Heart right ventricle (tissue), 16 donors: Measurements from ENCODE around the gene TBC1D4. TPM values are rescaled to one million over a fixed set of nuclear protein-coding genes. Genes with fewer than 3 reads are reported as not detected.

ENCODE experiments used
- ATAC-seq, 8 donors: fragments of 200-7000 bp; cut with Tn5 transposase; one replicate each; pipeline ENCODE4 v1.9.1; 2020; ENCODE audit warnings: mild to moderate bottlenecking in 8 of 8, moderate library complexity in 8 of 8, moderate number of reproducible peaks in 1 of 8
- DNase-seq, 2 donors: peaks; one replicate each; pipeline ENCODE4 v3.0.0-alpha.2; 2020
- H3K27ac ChIP-seq, 10 donors: fragments of 200-600 bp; sonication (generic) in 2 of 10; one replicate each; pipeline versions ENCODE4 v1.5.0 to v1.8.0; 2020 to 2022; ENCODE audit warnings: mild to moderate bottlenecking in 3 of 10
- H3K27me3 ChIP-seq, 7 donors: fragments of 200-600 bp; one replicate each; pipeline ENCODE4 v1.8.0; 2021 to 2022; ENCODE audit warnings: mild to moderate bottlenecking in 2 of 7
- H3K36me3 ChIP-seq, 9 donors: fragments of 200-600 bp; sonication (generic) in 1 of 9; one replicate each; pipeline versions ENCODE4 v1.5.0 to v1.8.0; 2020 to 2022; ENCODE audit warnings: mild to moderate bottlenecking in 2 of 9
- H3K4me1 ChIP-seq, 9 donors: fragments of 200-600 bp; sonication (generic) in 1 of 9; one replicate each; pipeline versions ENCODE4 v1.5.0 to v1.8.0; 2020 to 2022; ENCODE audit warnings: mild to moderate bottlenecking in 4 of 9
- H3K4me3 ChIP-seq, 10 donors: fragments of 200-600 bp; sonication (generic) in 2 of 10; one replicate each; pipeline versions ENCODE4 v1.5.0 to v1.8.0; 2020 to 2022; ENCODE audit warnings: mild to moderate bottlenecking in 7 of 10, moderate library complexity in 2 of 10
- H3K9me3 ChIP-seq, 11 donors: fragments of 200-600 bp in 10 of 11; sonication (generic) in 2 of 11; one replicate each; pipeline versions ENCODE4 v1.5.0 to v1.8.0; 2013 to 2022; ENCODE audit warnings: mild to moderate bottlenecking in 2 of 11, control low read depth in 1 of 11, moderate library complexity in 1 of 11
- CTCF ChIP-seq, 9 donors: fragments of 200-600 bp; sonication (generic) in 2 of 9; IDR thresholded peaks; one replicate each; pipeline versions ENCODE4 v1.5.0 to v1.8.0; 2021 to 2022; ENCODE audit warnings: antibody characterized with exemption in 9 of 9, mild to moderate bottlenecking in 5 of 9, moderate library complexity in 1 of 9
- WGBS, 2 donors: extraction: QIAGEN DNeasy Blood & Tissue Kit; methylation state at CpG; one replicate each; pipeline ENCODE4 v1.1.7; 2013; ENCODE audit warnings: inconsistent platforms in 1 of 2; 5-methylcytosine and 5-hydroxymethylcytosine counted together
- intact Hi-C, 10 donors: fragments of 100-400 bp; cut with DNase I; formaldehyde crosslinking; loops; one replicate each; pipeline versions ENCODE4 v1.11.1 to v1.14.2; 2022
- polyA plus RNA-seq, 2 donors: library from polyadenylated mRNA; stranded (reverse); fragments of 200-250 nt; gene quantifications; one replicate each; pipeline ENCODE4 v1.2.3, GENCODE V29; 2013
- total RNA-seq, 10 donors: library from RNA; stranded (reverse); fragmentation: NEBNext Ultra II Directional in 3 of 10; extraction: Animal tissue kit (Norgen Biotek cat#: 25700) in 3 of 10; gene quantifications; one replicate each; pipeline versions ENCODE4 v1.2.1 to v1.2.4, GENCODE V29; 2021 to 2023
- donor health status: Arrhythmogenic right ventricular cardiomyopathy.
- donor health status: ischemic (EF 13 %, LVEDD 7.1; RV severe dilation, severe dysfunction).
- donor health status: healthy with polysubstance abuse.
- donor health status: DM: no; HTN: yes; CAD: no.
- donor health status: DM: no; HTN: no; CAD: no.
- donor health status: ischemic (EF 25% LVEDD 6.9; RV normal size, moderate dysfunction).
- donor health status: ischemic (EF 25% LVEDD 5.7; RV mildly dilated, moderate dysfunction).
- donor health status: healthy.
- donor health status: DM: yes; HTN: yes; CAD: no.
- donor health status: Ischemic cardiomyopathy.
- donor health status: ischemic (EF 35%, LVEDD 5.7; RV mildly dilated, moderate dysfunction).
- donor health status: nonischemic (EF 11% LVEDD 7.7; RV severe dilation, severe dysfunction).
- donor health status: DM: yes; HTN: yes; CAD: no.
- donor health status: PGD.
- donor health status: ischemic (EF 29% LVEDD 5.4; RV normal size, mild dysfunction).
- donor health status: nonischemic (EF 23%, LVEDD 6.1; RV moderate dilation, normal function).

Gene TBC1D4
- total and polyA plus RNA-seq, 12 donors = 10.1 to 124 (median 93.5) TPM

DNA sequence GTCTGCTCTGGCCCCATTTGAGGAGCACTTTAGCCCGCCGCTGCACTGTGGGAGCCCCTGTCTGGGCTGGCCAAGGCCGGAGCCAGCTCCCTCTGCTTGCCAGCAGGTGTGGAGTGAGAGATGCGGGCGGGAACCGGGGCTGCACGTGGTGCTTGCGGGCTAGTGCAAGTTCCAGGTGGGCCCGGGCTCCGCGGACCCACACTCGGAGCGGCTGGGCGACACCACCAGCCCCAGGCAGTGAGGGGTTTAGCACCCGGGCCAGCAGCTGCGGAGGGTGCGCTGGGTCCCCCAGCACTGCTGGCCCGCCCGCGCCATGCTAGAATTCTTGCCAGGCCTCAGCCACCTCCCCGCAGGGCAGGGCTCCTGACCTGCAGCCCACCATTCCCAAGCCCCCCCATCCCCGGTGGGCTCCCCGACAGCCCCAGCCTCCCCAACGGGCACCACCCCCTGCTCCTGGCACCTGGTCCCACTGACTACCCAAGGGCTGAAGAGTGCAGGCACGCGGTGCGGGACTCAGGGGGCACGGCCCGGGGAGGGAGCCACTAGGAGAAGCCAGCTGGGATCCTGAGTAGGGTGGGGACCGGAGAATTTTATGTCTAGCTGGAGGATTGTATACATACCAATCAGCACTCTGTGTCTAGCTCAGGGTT is 36.6 kb upstream of the TBC1D4 start:
- H3K9me3 ChIP-seq = peaks cover 0 to 6% (median 0%) of the 10 kb centered on the region in 11 donors
- no peak overlapping the region for H3K27ac ChIP-seq
- no peaks in the 10 kb centered on the region for H3K36me3 ChIP-seq
- H3K27me3 ChIP-seq = no peaks in the 10 kb centered on the region
- intact Hi-C loops = no loop called here
- H3K4me1 ChIP-seq = no peaks in the 10 kb centered on the region
- WGBS, 2 donors = 95 to 96% methylated on average over 30 of the region's 30 CpGs
- ATAC-seq = peak in 1 of 8 donors; percentile 38
- TF ChIP-seq CTCF (IDR thresholded peaks at IDR 0.05) = no peak
- DNase-seq = no peak
- no peak overlapping the region for H3K4me3 ChIP-seq

- WGBS, 2 donors = 71 to 83% methylated on average over 3 of the region's 3 CpGs
- no peak for TF ChIP-seq CTCF (IDR thresholded peaks at IDR 0.05)
- intact Hi-C loops = no loop called here
- H3K4me1 ChIP-seq = peaks cover 0 to 12% (median 0%) of the 10 kb centered on the region in 9 donors
- DNase-seq (no peak), ATAC-seq (no peak)
- H3K36me3 ChIP-seq = no peaks in the 10 kb centered on the region
- H3K27ac ChIP-seq = no peak overlapping the region
- H3K9me3 ChIP-seq = no peaks in the 10 kb centered on the region
- no peaks in the 10 kb centered on the region for H3K27me3 ChIP-seq
- H3K4me3 ChIP-seq = no peak overlapping the region
These were observed 32.4 kb upstream of the TBC1D4 start for GRCh38 chr13:75514080-75514995.

DNA sequence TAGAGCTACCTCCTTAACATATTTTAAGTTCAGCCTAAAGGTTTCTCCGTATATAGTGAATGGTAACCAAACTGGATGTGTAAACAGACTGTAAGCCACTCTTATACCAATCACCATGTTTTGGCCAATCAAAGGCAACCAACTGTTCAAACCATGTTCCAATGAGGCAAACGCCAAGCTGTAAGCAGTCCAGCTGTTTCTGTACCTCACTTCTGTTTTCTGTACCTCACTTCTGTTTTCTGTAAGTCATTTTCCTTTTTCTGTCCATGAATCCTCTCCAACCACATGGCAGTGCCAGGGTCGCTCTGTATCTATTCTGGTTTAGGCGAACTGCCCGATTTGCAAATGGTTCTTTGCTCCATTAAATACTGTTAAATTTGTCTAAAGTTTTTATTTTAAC is 31.3 kb upstream of the TBC1D4 start:
- intact Hi-C loops = no loop called here

More for the DNA sequence above, 31.3 kb upstream of the TBC1D4 start:
- Histone ChIP-seq H3K36me3 (no peaks in the 10 kb centered on the region), H3K9me3 (no peaks in the 10 kb centered on the region), H3K4me3 (no peak overlapping the region), H3K27ac (no peak overlapping the region), H3K27me3 (no peaks in the 10 kb centered on the region), H3K4me1 (peaks cover 0 to 12% (median 0%) of the 10 kb centered on the region in 9 donors)
- ATAC-seq (no peak), DNase-seq (no peak)
- 89 to 95% methylated on average over 5 of the region's 5 CpGs for WGBS, 2 donors
- TF ChIP-seq CTCF (IDR thresholded peaks at IDR 0.05) = no peak
